Hematopoietic multipotent progenitor cell treated with erythropoietin and hydrocortisone succinate and interleukin-3 and kit ligand, for 8 days (in vitro differentiated cells): ENCODE results near the gene CCDC179.

Experiments
- DNase-seq: peaks from one replicate; pipeline ENCODE4 v3.0.0-alpha.2; 2015

The CCDC179 gene

GRCh38 chr11:22807855-22808570 lies 52.3 kb downstream of the CCDC179 start:
- no peak for DNase-seq

GRCh38 chr11:22807391-22807790 lies 52.9 kb downstream of the CCDC179 start:
- no peak for DNase-seq

- no peak for DNase-seq
Observed at GRCh38 chr11:22802861-22803260, 57.4 kb downstream of the CCDC179 start.

GRCh38 chr11:22800482-22800881 lies 59.8 kb downstream of the CCDC179 start:
- no peak for DNase-seq

GRCh38 chr11:22798901-22799300 lies 61.4 kb downstream of the CCDC179 start:
- DNase-seq: no peak

GRCh38 chr11:22797047-22797446 lies 63.2 kb downstream of the CCDC179 start:
- DNase-seq: no peak
